CD4-positive, alpha-beta T cell treated with Interleukin-15 for 1 hour (primary cell): ENCODE results near the gene NSUN2.
"Not testable (repeated sequence)": the region's sequence is repeated elsewhere in the genome, so short reads cannot be mapped to it uniquely, and the experiment has no call there.

Experiments
- DNase-seq: peaks from one replicate; pipeline ENCODE4 v3.0.0-alpha.2; 2020

The NSUN2 gene

DNA sequence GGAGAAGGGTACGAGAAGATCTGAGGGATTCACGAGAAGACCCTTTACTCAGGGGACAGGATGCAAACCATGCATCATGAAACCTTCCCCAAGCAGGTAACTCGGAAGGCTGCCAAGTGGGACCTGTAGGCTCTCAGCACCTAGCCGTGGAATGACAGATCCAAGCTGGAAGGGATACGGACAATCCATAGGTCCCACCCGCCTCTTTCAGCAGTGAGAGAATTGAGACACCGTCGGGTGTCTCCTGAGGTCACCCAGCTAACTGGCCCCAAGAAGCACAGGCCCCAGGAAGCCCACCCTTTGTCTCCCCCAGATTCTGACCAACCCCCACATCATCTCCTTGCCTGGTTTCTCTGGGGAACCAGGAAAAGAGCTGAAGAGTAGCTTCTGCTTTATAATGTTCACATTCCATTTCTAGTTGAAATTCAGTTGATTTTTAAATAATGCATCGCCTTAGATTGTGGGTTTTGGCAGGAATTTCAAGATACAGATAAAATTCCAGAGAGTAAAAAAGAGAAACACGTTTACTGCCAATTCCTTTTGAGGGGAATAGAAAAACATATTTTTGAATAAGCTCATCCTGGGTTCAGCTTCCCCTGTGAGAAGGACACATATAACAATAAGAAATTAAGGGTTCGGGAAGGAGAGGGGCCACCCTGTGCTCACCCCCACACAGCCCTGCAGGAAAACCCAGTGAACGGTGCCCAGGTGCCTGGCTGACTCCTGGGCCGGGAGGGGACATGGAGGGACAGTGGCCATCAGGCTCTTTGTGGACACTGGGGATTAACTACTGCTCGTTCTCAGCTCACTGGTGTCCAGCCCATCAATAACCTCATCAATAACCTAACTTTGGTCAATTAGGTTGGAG is 51.1 kb downstream of the NSUN2 start:
- no peak for DNase-seq

- DNase-seq: no peak
These were observed 51.8 kb downstream of the NSUN2 start for GRCh38 chr5:6581090-6581489.

GRCh38 chr5:6579535-6579934 is 53.3 kb downstream of the NSUN2 start:
- no peak for DNase-seq

GRCh38 chr5:6578676-6579343 is 54.0 kb downstream of the NSUN2 start:
- DNase-seq: no peak

- DNase-seq: no peak
These were observed 55.9 kb downstream of the NSUN2 start for GRCh38 chr5:6576861-6577501.

DNA sequence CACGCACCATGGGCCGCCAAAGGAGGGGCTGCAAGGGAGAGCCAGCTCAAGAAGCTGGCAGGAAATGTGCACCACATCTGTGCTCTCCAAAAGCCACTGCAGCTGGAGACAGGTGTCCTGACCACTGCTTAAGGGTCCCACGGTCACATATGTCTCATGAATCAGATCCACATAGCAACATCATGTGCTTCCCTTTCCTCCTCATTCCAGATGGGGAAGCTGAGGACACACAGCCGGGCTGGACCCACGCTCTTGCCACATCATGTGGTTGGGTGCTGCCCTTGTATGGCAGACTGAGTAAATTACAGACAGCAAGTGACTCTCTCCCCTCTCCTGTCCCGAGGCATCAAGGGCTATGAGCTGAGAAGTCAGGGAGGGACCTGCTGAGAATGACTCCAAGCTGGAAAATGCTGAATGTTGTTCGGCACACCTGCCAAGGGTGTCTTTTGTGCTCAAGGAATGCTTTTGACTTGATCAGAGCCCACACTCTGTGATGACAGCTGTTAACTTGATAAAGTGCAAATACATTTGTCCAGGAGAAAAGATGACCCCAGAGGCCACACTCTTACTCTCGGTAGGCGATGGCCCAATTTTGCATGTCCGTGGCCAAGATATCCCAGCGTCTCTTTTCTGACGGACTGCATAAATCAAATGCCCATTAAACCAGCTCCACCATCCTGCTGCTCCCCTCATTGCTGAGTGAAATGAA is 58.2 kb downstream of the NSUN2 start:
- DNase-seq: no peak

DNA sequence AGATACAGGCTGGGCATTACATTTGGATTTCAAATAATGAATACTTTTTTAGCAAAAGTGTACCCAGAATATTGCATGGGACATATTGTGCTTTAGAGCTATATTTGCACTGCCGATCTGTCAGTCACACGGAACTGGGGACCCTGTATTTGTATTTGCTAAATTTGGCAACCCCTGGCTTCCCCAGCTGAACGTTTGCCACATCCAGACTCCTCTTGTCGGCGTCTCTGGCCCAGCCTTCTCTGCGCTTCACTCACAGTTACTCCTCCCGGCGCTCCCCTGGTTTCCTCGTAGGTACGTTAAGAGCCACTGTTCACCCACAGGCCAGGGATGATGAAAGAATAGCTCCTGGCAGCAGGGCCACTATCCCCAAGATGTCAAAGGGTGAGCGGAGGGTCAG is 58.7 kb downstream of the NSUN2 start:
- DNase-seq: no peak

DNA sequence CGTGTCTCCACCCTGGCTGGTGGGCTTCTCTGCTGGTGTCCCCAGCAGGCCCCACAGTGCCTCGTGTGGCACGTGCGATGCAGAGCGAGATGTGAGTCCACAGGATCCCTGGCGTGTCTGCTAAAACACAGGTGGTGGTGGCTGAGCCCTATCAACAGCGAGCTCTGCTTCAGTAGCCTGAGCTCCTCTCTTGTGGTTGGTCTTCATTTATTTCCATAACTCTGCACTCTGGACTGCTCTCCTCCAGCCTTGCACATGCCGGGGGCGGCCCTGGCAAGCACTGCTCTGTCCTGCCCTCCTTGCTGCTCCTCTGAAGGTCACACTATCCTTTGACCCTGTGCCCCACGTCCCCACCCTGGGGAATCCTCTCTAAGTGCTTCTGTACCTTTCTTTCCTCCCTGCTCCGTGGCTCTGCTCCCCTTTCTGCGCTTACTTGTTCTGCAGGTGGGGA is 59.2 kb downstream of the NSUN2 start:
- DNase-seq: no peak

DNA sequence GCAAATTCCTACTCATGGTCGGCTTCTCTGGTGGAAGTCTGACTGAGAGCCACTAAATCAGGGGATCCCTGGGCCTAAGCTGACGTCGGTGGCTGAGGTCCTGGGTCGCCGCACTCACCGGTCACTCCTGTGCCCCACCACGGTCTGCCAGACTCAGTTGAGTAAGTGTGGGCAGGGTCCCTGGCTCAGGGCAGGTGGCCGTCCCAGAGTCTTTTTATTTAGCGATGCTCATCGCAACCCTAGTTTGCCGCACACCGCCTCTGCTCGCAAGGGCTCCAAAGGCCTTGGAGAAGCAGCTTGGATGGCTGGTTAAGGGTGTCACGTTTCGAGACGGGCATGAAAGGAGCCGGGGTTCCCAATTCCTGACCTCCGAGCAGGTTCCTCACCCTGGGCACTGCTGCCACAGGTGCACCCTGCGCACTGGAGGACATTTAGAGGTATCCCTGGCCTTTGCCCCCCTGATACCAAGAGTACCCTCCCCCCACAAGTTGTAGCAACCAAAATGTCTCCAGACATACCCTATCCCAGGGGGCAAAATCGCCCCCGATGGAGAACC is 59.9 kb downstream of the NSUN2 start:
- no peak for DNase-seq

GRCh38 chr5:6572086-6572824 is 60.6 kb downstream of the NSUN2 start:
- DNase-seq: no peak

- not testable (repeated sequence) for DNase-seq
These were observed 61.2 kb downstream of the NSUN2 start for GRCh38 chr5:6571607-6572006.

- no peak for DNase-seq
These were observed 62.3 kb downstream of the NSUN2 start for GRCh38 chr5:6570530-6570929.

DNA sequence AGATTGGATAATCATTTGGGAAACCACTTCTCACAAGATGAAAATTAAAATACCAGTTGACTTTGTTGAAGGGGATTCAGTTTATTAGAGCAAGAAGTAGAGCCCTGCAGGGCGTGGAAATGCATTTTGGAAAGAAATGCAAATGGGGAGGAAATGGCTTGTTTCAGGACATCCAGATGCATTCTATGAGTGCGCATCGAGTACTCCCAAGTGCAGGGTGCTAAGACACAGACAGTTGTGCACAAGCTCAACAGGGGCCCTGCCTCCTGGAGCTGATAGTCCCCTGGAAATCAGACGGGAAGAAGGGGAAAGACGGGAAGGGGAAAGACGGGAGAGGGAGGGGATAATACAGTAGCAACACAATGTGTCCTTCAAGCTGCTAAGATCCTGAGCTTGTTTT is 64.0 kb downstream of the NSUN2 start:
- DNase-seq: no peak

DNA sequence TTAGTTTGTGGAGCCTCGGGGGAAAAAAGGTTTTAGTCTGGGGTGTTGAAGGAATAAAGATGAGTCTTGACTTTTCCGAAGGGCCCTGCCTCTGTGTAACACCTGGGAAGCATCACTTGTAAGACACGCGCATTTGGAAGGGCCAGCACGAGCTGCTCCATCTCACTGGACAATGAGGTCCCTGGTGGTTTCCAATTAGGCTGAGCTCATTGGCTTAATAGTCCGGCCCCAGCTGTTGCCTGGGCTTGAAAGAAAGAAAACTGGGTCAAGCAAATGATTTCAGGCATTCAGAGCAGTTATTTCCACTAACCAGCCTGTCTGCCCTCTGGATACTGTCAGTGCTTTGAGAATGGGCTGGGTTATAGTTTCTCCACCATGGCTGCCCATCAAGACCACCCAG is 64.5 kb downstream of the NSUN2 start:
- no peak for DNase-seq

GRCh38 chr5:6567835-6568234 is 65.0 kb downstream of the NSUN2 start:
- no peak for DNase-seq

DNA sequence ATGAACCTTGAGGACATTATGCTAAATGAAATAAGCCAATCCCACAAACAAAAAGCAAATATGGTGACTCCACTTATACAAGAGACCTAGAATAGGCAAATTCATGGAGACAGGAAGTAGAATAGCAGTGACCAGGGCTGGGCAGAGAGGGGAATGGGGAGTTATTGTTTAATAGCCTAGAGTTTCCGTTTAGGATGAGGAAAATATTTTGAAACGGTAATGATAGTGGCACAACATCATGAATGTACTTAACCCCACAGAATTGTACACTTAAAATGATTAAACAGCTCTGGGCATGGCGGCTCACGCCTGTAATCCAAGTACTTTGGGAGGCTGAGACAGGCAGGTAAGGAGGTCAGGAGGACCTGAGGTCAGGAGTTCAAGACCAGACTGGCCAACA is 65.8 kb downstream of the NSUN2 start:
- no peak for DNase-seq

- no peak for DNase-seq
These were observed 67.4 kb downstream of the NSUN2 start for GRCh38 chr5:6565492-6565891.

DNA sequence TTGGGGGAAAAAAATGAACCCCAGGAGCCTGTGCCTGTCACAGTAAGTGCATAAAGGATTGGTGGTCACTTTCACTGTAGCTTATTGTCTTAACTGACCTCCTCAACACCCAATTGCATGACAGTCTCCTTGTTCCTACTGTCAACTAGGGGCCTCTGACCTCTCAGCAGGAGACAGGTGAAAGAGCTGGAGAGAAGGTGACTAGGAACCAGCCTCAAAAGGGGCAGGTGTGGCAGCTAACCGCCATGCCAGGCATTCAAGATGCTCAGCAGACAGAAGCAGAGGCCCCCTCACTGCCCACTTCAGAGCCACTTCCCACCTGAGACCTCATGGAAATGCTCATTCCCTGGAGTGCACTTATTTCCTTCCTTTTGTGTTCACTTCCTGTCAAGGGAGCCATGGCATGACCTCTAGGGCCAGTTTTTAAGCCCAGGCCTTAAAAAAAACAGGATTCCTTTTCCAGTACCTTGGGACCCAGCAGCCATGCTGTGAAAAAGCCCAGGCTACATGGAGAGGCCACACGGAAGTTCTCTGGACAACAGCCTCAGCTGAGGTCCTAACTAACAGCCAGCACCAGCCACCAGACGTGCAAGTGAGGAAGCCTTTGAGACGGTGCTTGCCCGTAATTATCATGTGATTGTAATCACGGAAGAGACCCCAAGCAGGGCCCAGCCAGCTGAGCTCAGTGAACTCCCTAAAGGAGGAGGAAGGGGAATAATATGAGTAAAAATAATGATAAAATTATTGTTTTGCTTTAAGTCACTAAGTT is 74.9 kb downstream of the NSUN2 start:
- no peak for DNase-seq

DNA sequence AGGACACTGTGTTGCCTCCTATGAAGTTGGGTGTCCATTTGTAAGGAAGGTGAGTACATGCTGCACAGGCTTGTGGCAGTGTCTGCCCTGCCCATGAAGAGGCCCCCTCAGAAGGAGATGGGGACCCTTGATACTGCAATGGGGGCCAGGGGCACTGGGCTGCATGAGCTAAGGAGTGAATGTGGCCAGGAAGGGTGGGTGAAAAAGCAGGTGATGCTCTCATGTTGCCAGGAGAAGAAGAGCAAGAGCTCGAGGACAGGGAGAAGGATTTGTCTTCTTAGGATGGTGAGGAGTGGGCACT is 76.1 kb downstream of the NSUN2 start:
- no peak for DNase-seq

DNA sequence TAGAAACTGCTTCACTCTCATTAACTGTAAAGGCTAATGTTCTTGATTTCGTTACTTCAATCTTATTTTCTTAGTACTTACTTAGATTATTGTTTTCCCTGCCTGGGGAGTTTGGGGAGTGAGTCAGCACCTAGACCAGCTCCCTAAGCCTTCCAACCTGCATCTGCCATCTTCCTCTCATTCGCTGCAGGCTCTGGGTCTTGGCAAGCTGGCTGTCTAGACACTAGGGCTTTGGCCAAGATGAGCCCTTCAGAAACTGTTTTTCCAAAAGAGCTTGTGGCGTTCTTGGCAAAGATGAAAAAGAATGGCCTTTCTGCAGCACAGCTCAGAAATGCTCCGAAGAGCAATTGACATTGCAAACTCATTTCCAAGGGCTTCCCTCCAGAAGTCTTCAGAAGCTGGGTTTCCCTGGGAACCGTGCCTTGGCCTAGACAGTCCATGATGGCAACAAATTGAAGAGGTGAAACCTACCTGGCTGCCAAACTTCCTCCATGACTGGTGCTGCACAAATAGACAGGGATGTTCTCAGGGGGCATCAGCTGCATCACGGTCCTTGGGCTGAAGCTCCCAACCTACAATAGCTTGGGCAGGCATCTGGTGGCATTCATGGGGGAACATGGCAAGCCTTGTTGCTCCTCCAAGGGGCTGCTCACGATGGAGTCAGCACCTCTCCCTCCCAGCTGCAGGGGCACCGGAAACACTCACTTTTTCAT is 76.6 kb downstream of the NSUN2 start:
- DNase-seq: no peak

DNA sequence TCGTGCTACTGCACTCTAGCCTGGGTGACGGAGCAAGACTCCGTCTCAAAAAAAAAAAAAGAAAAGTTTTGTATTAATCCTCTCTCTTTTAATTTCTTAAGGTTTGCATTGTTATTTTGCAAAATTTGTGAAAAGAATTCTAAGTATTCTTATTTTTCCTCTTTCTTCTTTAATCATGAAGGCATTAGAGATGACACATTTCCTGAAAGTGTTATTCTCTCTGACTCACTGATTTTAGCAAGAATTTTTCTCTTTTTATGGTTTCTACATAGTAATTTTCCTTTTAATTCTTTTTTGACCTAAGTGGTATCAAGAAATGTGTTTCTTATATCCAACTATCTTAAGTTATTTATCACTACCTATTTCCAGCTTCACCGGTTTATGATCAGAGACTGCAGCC is 78.0 kb downstream of the NSUN2 start:
- DNase-seq: no peak
